ENCODE data around the gene SEMA5A.
"Not testable (repeated sequence)": the region's sequence is repeated elsewhere in the genome, so short reads cannot be mapped to it uniquely, and the experiment has no call there.

Gene SEMA5A

DNA sequence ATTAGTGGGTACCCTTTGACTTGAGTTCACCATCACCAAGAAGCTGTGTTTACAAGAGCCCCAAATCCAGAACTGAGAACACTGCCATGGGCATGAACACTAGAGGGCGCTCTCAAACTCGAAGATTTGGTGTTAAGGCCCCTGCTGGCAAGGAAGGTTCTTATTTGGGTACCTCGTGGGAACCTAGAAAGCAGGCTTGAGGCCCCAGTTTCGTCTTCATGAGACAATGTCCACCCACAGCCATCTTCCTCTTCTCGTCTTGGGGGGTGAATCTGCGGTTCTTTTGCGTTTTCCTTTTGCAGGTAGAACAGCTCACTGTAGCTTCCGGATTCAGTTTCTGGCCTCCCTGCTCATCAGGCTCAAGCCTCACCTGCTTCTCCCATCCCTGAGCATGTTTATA, 184.0 kb downstream of the SEMA5A start:
- no peak for DNase-seq (ENCODE audit: low read depth in 2 of 2)

DNA sequence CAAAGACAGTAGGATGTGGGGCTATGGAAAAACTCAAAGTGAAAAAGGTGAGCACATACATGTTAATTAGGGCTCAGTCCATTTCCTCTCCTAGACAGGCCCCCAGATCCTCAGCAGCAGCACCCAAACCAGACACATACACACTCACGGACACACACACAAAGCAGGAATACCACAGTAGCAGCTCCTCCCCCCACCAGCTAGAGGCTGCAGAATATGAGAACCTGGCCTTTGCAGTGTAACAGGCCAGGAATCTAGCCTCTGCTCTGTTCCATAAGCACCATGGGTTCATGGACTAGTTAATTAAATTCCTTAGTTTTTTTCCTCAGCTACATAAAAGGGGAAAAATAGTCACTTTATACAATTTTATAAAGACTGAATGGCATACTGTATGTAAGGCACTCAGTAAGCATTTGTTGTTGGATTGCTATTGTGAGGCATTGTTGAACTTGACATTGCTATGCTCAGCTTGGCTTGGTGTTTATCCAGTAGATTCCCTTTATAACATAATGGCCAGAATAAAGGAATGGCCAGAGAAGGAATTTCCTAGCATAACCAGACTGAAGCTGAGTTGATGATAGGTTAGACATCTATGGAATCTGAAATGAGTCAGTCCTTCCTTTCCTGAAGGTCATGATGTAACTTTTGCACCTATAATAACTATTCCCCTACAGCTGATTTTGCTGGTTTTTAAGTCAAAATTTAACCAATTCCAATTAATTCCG, 186.8 kb downstream of the SEMA5A start:
- no peak for DNase-seq (ENCODE audit: low read depth in 2 of 2)

DNA sequence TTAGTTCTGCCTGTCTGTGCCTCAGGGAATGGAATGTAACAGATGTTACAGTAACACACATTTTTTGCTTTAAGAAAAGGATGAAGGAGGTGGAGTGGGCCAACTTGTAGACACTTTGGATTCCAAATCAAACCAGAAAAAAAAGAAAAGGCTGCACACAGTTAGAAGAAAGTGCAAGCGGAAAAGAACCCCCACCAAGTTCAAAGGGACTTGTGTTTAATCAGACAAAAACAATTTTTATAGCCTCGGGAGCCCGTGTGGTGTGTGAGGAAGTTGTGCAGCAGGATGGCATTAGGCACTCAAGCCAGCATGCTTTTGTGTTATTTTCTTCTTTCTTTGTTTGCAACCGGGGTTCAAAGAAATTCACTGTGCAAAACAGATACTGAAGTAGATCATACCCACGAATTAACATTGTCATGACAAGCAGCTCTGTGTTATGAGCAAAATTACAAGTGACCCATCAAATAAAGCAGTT, 189.5 kb downstream of the SEMA5A start:
- no peak for DNase-seq (ENCODE audit: low read depth in 2 of 2)

DNA sequence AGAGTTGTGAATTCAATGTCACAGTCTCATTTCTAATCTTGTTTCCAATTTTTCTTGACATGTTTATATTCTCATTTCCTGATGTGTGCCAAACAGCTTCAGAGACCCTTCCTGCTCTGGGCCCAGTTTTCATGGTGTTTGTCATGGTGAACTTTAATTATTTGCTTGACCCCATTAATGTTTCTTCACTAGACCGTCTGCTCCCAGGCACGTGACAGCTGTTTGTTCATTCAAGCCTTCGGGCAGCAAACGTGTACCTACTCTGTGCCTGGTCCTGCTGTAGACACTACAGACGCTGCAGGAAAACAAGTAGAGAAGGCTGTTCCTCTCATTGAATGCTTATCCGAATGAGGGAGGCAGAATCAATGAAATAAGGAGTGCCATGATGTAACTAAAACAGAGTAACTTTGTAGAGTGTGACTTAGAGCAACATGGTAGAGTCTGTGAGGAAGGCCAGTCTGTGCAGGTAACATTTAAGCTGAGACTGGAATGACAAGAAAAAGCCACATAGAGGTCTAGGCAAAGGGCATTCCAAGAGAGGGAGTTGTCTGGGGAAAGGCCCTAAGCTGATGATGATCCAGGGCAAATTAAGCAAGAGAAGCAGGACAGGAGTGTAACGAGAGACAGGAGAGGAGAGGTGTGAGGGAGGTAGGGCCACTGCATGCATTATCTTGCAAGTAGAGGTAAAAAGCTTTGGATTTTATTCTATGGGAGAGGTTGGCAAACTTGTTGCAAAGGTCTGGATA, 191.4 kb downstream of the SEMA5A start:
- DNase-seq (ENCODE audit: low read depth in 2 of 2) = no peak

DNA sequence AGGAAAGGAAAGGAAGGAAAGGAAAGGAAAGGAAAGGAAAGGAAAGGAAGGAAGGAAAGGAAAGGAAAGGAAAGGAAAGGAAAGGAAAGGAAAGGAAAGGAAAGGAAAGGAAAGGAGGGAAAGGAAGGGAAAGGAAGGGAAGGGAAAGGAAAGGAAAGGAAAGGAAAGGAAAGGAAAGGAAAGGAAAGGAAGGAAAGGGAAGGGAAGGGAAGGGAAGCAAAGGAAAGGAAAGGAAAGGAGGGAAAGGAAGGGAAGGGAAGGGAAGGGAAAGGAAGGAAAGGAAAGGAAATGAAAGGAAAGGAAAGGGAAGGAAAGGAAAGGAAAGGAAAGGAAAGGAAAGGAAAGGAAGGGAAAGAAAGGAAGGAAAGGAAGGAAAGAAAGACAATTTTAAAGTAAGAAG, 192.8 kb downstream of the SEMA5A start:
- not testable (repeated sequence) for DNase-seq (ENCODE audit: low read depth in 2 of 2)

DNA sequence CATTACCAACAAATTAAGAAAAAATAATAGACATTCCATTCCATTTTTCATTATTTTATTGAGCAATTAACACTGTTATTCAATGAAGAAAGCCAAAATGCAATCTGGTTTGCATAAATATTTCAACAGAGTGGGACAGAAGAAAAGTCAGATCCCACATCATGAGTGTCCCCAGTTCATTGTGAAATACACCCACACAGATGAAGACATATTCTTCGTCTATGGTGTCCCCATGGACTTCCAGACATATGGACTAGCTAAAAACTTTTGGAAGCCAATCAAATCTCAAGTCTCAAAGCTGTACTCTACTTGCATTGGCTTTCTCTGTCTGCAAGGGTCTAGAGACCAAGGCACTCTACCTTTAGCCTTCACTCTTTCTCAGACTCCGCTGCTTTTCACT, 194.3 kb downstream of the SEMA5A start:
- DNase-seq (ENCODE audit: low read depth in 2 of 2) = no peak

DNA sequence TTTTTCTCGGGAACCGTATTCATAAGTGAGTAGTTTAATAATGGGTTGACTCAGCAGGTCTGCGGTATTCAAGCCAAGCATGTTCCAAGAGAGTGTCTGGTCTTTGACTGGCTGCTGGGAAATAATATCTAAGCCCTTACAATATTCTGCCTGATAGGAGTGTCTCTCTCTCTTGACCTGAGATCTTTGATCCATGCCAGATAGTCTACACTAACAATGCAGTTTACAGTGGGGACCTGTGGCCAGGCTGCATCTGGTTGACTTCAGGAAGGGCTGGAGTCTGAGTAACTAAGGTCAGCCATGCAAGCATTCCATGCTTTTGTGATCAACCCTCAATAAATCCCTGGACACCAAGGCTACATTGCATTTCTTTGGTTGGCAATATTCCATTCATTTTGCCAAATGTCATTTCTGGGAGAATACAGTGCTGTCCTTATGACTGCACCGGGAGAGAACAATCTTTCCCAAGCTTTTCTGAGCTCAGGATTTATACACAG, 195.5 kb downstream of the SEMA5A start:
- no peak for DNase-seq (ENCODE audit: low read depth in 2 of 2)

DNA sequence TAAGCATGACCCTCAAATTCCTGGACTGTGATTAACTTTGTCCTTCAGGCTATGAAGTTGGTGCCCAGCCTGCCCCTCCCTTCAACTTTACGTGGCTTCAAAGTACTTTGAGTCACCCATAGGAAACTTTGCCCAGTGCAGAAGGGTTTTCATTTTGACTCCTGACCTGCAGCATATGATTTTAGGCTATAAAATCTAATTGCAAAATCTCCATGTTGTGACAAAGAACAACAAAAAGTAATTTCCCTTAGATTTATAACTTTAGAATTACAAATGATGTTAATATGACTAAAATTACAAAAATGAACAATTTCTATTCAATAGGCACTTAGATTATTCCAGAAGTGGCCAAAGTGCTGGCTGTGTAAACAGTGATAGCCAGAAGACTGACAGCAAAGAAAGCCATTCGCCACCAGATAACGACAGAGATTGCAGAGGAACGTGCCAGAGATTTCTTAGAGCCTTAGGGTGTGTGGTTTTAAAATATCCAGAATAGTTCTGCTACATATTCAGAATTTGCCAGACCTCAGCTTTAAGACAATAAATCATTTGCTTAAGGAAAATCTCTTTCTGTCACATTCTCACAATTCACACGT, 197.4 kb downstream of the SEMA5A start:
- DNase-seq (ENCODE audit: low read depth in 2 of 2) = no peak

DNA sequence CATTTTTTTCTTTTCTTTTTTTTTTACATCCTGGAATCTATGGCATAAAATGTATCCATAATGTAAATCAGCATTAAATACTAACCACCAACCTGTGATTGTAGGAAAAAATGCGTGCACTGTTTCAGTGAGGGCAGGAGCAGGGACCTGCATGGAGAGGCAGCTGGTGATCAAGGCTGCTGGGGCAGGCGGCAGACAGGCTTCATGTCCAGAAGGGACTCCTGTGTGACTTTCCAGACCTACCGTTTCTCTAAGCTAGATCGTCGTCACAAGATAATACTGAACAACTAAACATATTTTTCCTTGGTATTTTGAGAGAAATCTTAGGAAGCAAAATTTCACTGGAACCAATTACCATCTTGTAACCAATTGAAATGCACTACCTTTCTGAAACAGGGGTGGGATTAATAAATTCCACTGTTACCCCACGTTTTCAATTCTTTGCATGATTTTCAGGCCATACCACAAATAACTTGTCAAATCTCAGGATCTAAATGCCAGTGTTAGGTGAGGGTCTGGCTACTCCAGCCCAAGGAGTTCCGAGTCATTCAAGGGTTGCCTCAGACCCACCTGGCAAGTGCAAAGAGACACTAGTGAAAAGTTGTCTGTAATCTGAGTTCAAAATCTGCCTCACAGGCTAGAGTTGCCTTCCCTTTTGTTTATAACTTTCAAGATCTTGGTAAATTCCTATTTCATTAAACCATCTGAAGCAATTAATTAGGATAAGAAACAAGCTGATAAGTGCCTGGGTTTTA, 198.2 kb downstream of the SEMA5A start:
- no peak for DNase-seq (ENCODE audit: low read depth in 2 of 2)

DNA sequence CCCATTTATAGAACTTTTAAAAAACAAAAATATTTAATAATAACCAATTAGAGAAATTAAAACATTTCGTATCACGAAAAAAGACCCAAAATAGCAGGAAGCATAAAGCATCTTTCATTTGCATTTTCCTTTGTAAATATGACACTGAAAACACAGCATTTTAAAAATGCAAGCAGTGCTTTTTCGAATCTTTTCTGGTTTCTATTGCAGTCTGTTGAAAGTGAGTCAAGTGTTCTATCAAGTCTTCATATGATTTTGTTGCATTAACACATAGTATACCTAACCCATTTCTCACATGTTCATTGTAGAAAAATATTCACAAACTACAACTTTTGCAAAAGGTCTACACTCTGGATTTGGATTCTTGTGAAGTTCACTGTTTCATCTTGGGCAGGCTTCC, 198.8 kb downstream of the SEMA5A start:
- no peak for DNase-seq (ENCODE audit: low read depth in 2 of 2)

DNA sequence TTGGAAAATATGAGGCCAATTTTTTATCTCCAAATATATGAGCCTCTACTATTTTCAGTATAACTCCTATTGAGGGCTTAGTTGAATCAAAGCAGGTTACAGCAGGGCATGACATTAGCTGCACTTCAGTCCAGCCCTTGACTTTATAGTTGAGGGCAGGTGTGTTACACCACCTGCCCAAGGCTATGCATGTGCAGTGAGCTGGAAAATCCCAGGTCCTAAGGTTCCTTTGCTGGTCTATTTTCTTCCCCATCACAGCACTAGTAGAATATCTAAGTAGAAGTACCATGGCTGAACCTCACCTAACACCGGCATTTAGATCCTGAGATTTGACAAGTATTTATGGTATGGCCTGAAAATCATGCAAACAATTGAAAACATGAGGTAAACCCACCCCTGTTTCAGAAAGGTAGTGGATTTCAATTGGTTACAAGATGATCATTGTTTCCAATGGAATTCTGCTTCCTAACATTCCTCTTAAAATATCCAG, 201.1 kb downstream of the SEMA5A start:
- DNase-seq (ENCODE audit: low read depth in 2 of 2) = no peak

DNA sequence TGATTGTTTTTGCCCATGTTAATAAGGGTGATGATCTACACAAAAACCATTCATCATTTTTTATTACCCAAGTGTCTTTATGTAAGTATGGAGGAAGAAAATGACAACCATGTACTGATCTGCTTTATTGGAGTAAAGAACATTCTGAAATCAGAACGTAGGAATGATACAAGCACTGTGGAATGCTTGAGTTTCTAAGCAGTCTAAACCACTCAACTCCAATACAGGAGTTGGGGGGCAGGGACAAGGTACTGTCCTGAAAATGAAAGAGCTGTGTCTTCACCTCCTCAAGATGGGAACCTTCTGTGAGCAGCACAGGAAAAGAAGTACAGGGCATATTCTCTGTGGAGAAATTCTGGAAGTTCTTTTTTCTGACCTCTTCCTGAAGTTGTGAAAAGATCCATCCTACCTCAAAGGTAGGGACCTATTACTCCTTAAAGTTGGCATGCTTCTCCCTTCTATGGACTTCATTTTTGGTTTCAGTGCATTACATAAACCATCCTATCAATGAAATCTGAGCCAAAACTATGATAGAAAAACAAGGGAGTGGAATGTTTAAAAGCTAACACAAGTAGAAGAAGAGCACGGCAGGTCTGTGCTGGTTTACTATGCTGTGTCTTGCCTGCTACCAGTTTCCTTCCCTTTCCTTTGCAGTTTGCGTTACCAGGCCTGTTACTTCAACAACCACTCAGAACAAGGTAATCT, 202.6 kb downstream of the SEMA5A start:
- DNase-seq (ENCODE audit: low read depth in 2 of 2) = no peak

DNA sequence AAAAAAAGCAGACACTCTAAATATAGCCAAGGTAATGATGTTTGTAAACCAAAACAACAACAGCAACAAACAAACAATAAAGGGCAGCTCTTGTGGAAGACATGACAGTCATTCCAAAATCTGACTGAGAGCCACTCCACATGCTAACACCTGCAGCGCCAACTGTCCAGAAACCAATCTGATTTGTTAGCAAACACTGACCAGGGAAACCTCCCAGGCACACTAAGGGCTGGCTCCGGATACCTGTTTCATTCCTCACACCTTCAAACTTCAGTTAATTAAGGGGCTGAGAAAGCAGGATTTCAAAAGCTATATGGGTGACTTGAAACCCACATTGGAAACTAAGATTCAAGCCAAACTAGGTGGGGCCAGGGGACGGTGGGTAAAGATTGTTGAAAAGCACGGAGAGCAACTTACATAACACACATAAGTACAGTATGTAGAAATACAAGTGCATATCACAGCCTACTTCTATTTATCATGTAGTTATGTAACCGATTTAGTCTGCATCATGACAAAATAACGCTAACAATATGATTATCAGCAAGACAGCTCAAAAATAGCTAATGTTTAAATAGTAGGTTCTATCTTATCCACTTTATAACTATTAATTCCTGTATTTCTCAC, 203.6 kb downstream of the SEMA5A start:
- DNase-seq (ENCODE audit: low read depth in 2 of 2) = no peak

DNA sequence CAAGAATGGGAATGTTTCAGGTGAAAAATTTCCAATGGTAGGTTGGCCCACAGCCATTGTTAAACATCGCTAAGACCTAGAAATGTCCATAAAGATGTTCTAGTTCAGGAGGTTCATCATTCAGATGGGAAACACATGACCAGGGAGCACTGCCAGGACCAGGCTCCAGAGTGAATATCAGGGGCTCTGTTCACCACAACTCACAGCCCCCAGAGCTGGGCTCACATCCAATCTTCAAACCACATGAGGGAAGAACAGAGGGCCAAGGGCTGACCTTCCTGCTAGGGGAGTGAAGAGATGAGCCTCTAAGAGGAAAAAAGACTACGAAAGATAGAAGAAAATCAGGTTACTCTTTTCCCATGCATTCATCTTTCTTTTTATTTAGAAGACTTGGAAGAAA, 205.8 kb downstream of the SEMA5A start:
- DNase-seq (ENCODE audit: low read depth in 2 of 2) = no peak

DNA sequence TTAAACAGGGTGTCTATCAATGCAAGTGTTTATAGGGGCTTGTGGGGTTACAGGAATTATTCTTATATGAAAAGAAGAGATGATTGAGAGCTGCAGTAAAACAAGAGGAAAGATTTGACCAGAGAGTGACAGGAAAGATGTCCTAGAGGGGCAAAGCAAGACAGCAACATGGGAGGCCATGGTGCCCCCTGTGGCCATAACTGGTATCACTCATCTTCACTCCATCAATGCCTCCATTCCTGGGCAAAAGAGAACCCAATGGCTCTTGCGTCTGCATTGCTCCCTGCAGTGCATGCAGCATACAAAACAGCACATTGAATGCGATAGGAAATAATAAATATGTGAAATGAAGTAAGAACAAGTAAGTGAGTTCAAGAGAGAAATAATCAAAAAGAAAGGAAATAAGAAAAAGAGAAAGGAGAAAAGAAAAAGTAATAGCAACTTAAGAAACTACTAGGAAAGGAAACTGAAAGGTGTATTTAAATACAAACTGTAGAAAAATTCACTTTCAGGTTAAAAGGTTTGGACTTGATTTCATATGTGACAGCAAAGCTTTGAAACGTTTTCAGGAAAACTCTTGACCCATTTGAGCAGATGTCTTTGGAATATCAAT, 206.6 kb downstream of the SEMA5A start:
- DNase-seq (ENCODE audit: low read depth in 2 of 2) = no peak

DNA sequence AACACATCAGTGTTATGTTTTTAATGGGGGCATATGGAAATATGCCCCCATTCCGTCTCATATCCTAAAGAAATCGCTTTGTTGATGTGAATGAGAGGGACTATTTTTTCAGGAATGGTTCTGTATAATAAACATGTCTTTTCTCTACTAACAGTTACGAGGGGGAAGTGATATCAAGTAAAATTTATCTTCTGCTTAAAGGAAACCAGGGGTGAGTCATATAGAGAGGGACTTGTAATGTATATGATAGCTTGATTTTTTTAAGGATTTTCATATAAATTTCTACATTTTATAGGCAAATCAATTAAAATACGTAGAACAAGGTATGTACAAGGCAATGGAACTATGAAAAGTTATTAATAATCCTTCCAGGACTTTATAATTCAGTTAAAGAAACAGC, 207.1 kb downstream of the SEMA5A start:
- no peak for DNase-seq (ENCODE audit: low read depth in 2 of 2)

DNA sequence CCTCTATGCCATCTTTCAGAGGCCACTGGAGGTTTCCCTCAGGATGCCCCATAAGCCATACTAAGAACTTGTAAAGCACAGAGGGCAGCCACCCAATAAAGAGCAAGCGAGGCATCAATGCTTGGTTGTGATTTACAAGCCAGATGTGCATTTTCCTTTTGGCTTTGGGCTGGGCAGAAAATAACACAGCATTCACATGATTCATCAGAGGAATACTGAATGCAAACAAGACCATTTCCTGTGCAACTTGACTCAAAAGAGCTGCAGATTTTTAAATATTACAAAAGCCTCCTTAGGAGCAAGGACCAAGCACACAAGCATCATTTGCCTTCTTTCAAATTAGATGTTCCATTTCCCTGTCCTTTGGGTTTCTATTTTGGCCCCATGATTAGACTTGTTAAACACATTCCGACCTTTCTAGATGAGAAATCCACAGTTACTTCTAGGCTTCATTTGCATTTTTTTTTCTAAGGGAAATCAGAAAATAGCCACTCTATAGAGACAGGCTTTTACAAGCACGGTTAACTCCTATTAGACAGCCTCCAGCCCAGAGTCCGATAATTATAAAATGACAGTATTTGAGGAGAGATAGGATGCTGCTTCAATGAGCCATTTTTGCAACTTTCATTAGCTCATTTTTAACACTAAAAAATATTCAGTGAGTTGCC, 207.8 kb downstream of the SEMA5A start:
- DNase-seq (ENCODE audit: low read depth in 2 of 2) = no peak

DNA sequence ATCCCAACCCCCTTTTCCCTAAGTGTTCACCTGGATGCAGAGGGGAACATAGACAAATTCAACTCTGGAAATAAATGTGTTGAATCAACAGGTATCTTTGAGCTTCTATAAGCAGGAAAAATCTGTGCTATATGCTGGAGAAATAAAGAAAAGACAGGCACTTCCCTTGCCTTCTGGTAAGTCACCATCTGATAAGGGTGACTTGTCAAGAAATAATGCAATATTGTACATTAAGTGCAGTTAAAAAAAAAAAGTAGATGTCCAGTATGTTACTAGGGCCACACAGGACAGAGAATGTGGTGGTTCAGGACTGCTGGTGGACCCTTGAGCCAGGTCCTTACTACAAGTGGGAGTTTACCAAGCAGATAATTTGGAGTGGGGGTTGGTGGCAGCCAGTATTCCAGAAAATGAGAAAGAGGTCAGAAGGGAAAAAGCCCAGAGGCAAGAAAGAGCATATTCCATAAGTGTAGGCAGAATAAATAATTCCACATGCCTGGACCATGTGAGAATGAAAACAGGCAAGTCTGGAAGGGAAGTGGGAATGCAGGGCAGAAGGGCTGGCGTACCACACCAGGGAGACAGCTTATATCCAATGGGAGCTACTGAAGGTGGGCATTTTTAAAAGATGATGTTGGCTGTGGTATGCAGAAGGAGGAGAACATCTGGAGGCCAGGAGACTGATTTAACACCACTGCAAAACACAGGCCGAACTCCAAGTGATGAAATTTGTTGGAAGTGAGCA, 209.9 kb downstream of the SEMA5A start:
- DNase-seq (ENCODE audit: low read depth in 2 of 2) = no peak

DNA sequence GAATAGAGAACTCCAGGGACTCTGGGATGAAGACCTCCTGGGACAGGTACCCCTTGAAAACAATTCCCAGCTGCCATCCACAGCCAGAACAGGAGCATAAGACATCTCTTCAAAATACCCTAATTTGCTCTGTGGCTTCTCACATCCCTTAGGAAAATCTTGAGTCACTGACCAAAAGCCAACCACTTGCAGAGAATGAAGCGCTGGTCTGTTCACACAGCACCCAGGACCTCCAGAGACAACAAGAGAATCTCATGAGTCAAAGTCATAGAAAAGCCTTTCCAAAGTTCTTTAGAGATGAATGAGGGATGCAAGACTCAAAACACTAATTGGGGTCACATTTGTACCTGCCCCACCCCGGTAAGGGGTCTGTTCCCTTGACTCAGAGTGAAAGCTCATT, 210.6 kb downstream of the SEMA5A start:
- DNase-seq (ENCODE audit: low read depth in 2 of 2) = no peak

All from activated CD4-positive, alpha-beta T cell treated with anti-CD3 and anti-CD28 coated beads for 24 hours (primary cell).